GM21619 (cell line): ENCODE data around the gene IFNLR1.

Experiments used
- ATAC-seq: cut with Tn5 transposase; IDR thresholded peaks from one replicate; pipeline ENCODE4 v1.9.1; 2021; ENCODE audit not compliant: unreplicated experiment

Gene IFNLR1

DNA sequence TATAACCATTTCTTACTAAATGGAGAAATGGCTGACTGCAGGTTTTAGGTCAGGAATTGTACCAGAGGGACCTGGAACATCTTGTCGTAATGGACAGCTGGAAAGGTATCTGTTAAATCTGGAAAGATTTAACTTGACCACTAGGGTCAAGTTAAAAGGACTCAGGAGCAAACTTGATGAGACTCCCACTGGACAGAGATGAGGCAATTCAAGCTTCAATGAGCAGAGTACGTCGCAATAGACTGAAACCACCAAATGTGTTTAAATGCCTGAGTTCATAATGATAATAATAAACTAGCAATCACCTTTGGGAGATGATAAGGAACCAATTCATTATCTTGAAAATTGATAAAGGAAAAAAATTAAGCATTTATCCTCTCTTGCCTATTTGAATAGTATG, 8.7 kb downstream of the IFNLR1 start:
- no peak for ATAC-seq

DNA sequence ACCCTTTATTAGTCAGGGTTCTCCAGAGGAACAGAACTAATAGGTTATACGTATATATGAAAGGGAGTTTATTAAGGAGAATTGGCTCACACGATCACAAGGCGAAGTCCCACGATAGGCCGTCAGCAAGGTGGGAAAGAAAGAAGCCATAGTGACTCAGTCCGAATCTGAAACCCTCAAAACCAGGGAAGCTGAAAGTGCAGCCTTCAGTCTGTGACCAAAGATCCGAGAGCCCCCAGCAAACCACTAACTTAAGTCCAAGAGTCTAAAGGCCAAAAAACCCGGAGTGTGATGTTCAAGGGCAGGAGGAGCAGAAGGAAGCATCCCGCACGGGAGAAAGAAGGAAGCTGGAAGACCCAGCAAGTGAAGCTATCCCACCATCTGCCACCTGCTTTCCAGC, 9.9 kb downstream of the IFNLR1 start:
- no peak for ATAC-seq

DNA sequence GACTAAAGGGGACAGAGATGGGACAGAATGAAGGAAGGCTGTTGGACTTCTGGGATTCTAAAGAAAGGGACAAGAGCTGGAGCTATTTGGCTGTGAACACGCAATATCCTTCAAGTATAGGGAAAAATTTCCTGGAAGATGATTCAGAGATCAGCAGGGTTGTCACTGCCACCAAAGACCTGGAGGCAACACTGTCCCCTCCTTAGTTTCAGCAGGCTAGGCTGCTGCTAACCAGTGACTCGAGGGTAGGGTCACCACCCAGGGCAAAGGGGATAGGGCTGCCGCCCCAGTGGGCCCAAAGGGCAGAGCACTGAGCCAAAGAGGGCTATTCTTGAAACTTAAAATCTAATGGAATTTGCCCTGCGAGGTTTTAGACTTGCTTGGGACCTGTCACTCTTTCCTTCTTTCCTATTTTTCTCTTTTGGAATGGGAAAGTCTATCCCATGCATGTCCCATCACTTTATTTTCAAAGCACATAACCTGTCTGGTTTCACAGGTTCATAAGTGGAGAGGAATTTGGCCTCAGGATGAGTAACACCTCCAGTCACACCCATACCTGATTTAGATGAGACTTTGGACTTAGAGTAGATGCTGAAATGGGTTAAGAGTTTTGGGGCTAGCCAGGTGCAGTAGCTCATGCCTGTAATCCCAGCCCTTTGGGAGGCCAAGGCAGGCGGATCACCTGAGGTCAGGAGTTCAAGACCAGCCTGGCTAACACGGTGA, 11.9 kb downstream of the IFNLR1 start:
- ATAC-seq: no peak

DNA sequence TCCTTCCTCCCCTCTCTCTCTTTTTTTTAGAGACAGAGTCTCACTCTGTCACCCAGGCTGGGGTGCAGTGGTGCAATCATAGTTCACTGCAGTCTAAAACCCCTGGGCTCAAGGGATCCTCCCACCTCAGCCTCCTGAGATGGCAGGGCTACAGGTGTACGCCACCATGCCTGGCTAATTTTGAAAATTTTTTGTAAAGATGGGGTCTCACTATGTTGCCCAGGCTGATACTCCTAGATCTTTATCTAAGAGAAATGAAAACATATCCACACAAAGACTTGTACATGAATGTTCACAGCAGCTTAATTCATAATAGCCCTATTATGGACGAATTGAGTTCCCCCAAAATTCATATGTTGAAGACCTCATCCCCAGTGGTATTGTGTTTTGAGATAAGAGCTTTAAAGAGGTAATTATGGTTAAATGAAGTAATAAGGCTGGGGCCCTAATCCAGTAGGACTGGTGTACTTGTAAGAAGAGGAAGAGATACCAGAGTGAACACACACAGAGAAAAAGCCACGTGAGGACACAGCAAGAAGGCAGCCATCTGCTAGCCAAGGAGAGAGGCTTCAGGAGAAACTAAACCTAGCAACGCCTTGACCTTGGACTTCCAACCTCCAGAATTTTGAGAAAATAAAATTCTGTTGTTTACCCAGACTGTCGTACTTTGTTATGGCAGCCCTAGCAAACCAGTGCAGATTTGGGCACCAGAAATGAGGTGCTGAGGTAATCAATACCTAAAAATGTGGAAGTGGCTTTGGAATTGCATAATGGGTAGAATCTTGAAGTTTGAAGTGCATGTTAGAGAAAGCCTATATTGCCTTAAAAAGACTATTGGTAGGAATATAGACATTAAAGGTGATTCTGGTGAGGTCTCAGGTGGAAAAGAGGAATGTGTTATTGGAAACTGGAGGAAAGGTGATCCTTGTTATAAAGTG, 13.2 kb downstream of the IFNLR1 start:
- ATAC-seq: no peak

DNA sequence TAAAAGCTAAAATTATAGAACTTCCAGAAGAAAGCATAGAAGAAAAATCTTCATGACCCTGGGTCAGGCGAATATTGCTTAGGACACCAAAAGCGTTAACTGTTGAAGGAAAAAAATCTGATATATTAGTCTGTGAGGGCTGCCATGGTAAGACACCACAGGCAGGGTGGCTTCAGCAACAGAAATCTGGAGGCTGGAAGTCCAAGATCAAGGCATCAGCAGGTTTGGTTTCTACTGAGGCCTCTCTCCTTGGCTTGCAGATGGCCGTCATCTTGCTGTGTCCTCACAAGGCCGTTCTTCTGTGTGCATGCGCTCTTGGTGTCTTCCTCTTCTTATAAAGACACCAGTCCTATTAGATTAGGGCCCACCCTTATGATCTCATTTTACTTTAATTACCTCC, 14.5 kb downstream of the IFNLR1 start:
- ATAC-seq: no peak

DNA sequence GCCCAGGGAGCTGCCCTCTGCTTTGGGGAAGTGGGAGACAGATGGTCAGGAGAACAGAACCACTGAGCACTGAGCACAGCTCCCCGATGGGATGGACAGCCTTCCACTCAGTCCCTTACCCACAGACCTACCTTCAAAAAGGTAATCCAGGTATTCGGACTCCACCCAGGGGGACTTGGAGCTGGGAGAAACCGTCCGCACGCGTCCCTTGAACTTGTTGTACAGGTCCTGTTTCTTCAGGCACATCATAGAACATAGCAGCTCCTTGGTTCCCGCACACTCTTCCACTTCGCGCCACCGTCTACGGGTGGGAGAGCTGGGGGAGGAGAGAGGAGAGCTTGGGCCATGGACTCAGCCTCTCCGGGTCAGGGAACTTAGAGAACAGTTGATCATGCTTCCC, 17.8 kb downstream of the IFNLR1 start:
- no peak for ATAC-seq

DNA sequence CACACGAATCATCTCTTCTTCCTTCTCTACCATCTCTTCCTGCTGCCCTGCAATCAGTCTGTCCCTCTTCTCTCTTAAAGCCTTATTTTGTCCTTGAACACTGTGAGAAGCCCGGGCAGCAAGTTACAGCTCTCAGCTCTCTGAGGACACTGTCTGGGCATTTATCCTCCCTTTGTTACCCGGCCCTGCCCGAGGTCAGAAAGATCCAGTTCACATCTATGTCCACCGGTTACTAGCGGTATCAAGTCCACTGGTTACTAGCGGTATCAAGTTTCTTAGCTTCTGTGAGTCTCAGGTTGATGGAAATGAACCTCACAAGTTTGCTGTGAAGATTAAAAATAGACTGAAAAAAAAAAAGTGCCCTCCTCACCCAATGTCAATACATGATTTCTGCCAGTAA, 18.8 kb downstream of the IFNLR1 start:
- ATAC-seq: no peak

DNA sequence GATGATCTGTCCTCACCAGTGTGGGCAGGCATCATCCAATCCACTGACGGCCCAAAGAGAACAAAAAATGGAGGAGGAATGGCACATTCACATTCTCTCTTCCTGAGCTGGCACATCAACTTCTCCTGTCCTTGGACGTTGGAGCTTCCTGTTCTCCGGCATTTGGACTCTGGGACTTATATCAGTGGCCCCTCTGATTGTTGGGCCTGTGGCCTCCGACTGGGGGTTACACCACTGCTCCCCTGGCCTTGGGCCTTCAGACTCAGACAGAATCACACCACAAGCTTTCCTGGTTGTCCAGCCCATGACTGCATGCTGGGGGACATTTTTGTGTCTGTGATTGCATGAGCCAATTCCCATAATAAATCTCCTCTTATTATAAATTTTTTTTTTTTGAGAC, 20.1 kb downstream of the IFNLR1 start:
- ATAC-seq: no peak

DNA sequence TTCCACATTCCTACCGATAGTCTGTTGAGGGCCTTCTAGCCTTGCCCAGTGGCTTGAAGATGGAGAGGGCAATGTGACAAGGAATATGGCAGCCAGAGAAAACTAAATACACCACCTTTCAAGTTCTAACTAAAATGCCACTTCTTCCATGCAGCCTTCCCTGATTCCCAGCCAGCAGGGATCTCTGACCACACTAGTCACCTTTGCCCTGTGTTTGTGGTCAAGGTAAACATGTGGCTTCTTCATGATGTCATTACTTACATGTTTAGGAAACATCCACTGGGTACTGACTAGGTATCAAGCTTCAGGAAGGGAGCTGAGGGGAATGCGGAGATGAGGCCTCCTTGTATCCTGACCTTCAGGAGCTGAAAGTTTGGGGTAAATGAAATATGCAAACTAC, 21.6 kb downstream of the IFNLR1 start:
- ATAC-seq: no peak

DNA sequence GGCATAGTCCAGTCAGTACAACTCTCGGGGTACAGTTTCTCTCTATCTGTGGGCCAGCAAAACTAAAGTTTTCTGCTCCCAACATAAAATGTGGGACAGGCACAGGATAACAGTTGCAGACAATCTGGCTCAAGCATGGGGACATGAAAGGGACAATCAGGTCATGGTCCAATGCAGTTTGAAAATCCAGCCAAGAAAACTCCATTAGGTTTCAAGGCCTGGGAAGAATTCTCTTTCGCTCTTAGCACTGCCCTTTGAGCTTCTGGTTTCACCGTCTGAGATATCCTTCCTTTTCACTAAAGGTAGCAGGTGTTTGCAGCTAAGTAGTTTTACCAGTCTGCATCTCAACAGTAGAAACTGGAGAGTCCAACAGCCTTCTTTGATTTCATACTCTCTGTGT, 23.1 kb downstream of the IFNLR1 start:
- ATAC-seq: no peak

DNA sequence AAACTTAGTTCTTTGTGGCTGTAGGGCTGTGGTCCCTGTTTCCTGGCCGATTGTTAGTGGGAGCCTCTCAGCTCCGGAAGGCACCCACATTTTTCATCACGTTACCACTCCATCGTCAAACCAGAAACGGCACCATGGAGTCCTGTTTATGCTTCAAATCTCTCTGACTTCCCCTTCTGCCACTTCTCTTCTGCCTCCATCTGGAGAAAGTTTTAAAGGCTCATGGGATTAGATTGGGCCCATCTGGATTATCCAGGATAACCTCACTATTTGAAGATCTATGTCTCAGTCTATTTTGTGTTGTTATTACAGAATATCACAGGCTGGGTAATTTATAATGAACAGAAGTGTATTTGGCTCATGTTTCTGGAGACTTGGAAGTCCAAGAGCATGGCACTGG, 24.9 kb downstream of the IFNLR1 start:
- no peak for ATAC-seq

DNA sequence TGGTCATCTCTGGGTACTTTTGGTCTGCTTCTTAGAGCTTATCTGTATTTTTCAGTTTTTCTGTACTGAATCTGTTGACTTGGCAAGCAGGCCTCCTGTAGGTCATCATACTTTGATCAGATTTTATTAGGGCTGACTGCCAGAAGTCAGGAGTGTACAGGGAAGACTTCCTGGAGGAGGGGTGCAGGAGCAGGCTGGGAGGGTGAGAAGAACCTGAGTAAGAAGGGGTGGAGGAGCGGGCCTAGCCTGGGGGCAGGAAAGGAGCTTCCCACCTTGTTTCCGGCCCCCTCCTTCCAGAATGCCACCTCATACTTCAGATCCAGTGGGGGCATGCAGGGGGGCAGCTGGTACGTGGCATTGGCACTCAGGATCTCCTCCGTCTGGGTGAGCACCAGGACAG, 25.8 kb downstream of the IFNLR1 start:
- ATAC-seq: no peak

DNA sequence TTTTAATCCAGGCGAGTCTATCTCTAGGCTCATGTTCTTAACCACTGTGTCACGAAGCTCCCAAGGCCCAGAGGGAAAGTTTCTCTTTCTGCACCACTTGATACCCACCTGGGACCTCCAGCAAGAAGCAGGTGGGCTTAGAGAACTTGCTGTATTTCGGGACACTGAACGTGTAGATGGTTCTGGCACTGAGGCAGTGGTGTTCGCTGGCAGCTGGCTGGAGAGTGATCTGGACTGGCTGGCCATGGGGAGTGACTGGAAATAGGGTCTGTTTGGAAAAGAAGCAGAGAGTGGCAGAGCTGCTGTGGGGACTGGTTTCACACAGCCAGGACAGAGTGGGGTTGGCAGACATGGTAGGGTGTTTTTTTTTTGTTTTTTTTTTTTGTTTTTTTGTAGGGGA, 27.7 kb downstream of the IFNLR1 start:
- ATAC-seq: no peak

DNA sequence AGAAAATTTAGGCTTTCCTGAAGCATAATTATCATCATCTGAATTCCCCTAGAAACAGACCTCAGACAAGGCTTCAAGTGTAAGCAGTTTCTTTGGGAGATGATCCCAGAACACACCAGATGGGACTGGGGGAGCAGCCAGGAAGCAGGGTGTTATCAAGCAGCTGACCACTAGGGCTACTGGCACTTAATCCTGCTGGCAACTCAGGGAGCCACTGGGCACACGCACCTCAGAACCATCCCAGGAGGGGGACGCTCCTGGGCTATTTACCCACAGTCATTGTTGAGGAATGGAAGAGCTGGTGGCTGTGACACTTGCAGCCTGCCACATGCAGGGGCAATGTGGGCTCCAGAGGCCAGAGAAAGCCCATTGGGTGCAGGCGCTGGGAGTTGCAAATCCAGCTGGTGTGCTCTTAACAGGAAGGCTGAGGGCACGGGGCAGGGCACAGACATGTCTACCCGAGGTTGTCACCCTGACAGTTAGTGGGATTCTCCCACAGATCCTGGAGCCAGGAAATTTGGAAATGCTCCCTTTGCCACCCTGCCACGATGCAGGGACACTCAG, 29.1 kb downstream of the IFNLR1 start:
- ATAC-seq: no peak

DNA sequence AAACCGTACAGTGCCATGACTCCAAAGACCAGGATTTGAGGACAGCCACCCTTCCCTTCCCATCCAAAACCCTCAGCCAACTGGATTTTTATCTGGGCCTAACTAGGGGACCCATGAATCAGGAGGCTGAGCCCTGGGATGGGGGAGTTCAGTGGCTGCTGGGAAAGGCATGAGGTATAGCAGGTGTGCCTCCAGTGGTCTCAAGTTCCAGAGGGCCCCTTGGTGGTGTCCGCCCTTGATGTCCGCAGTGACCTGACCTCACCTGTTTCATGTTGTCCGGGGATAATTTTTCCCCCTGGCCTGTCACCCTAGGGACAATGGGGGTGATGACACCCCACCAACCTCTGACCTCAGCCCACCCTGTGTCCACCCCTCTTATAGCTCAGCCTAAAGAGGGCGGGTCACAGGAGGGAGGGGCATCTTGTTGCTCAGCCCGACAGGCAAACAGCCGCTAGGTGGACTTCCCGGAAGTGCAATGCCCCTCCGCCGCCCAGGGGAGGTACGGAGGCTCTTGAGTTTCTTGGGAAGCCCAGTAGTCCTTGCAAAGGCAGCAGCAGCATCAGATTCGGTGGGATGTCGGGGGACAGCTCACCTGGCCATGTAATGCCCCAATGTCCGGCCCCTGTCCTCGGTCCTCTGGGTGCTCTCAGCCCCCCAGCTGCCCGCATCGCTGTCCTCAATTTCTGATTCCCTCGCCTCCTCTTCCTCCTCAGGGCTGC, 30.4 kb downstream of the IFNLR1 start:
- ATAC-seq: no peak

DNA sequence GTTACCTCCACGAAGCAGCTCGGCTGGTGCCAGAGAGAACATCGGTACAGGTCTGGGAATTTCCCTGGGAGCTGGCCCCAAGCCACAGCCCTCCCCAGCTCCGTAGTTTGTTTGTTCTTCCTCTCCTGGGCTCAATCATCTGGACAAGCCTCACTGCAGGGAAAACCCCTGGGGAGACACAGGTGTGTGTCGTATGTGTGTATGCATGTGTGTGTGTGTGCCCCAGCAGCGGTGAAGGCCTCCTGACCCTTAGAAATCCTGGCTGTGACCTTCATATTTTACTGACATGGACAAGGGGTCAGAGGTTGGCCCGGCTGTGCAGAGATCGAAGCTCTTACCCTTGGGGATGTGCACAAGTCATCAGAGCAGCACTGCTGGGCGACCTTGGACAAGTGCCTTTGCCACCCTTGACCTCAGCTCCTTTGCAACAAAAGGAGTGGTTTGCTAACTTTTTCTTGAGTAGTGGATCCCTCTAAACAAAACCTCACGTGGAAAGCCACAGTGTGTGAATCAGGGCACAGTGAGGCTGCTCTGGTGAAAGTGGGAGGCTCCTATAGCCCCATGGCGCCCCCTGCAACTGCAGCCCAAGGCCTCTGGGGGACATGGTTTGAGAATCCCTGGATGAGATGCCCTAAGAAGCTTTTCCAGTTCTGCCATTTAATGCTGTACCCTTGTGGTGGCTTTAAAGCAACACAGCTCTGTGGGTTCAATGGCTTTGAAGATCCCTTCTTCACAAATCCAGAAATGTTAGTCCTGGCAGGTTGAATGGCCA, 31.9 kb downstream of the IFNLR1 start:
- ATAC-seq: no peak

DNA sequence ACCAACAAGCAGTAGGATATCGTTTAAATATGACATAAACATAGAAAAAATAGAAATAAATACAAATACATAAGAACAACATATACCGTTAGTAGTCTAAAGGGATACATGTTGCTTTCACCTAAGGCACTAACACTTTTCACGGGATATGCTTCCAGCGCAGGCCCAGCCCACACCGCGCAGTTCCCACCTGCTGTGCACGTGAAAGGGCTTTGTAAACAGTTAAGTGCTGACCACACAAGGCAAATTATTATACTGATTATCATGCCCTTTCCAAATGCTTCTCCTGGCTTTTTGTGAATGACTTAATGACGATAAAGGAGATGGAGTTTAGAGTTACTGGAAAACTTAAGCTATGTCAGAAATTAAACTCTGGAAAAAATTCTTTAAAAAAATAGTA, 32.9 kb downstream of the IFNLR1 start:
- no peak for ATAC-seq

DNA sequence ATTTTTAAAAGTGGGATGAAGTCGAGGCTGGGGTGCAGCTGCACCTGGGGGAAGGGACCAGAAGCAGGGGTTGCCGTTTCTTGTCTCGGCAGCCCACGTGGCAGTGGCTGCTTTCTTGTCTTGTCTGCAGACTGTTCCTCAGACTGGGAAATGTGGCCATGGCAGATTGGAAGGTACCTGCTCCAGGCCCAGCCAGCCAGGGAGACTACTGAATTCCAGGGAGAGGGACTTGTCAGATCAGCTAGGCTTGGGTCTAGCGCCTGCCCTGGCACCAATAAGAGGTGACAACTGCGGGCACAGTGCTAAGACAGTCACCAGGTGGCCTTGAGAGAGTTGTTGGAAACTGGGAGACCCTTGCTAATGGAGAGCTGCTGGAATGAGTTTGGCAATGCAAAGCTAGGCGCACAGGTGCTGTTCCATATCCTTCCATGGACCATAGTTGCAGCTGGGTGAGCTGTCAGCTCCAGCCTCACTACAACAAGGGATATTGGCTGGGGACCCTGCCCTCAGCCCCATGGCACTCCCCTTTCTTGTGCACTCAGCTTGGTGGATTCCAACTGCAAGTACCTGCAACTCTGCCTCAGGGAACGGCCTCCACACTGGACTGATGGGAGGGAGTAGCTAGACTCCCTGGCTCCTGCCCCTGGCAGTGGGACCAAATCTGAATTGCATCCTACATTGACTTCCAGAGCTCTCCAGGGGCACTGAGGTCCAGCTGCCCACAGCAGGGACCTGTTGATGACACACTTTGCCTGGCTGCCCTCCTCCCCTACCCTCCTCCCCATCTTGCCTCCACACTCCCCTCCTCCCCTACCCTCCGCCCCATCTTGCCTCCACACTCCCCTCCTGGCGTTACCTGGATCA, 34.2 kb downstream of the IFNLR1 start:
- ATAC-seq: no peak

DNA sequence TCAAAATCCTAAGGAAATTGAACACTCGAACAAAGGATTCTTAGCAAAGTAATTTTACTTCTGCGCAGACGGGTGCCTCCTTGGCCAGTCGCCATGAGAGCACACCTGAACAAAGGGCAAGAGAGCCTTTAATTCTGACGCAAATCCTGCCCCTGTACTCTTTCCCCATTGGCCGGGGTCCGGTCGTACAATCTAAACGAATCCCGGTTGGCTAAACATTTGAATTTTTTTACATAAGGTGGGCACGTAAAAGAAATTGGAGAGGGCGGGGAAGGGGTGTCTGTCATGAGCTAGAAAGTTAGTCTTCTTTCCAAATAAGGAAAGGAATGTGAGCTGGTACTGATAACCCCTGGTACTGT, 35.9 kb downstream of the IFNLR1 start:
- no peak for ATAC-seq
